ENCODE measurements around the gene PIK3R2. TPM values are rescaled to one million over a fixed set of nuclear protein-coding genes. Genes with fewer than 3 reads are reported as not detected.
A peak's percentile ranks its signal among the peaks of the same experiment; 100 is the strongest.

Gene PIK3R2
- polyA plus RNA-seq, 1 donor from 2014 or later: 14.8 TPM

- no peak overlapping the region for H3K27ac ChIP-seq (ENCODE audit: low read length)
Measured at GRCh38 chr19:18117364-18117691, 35.6 kb upstream of the PIK3R2 start.

DNA sequence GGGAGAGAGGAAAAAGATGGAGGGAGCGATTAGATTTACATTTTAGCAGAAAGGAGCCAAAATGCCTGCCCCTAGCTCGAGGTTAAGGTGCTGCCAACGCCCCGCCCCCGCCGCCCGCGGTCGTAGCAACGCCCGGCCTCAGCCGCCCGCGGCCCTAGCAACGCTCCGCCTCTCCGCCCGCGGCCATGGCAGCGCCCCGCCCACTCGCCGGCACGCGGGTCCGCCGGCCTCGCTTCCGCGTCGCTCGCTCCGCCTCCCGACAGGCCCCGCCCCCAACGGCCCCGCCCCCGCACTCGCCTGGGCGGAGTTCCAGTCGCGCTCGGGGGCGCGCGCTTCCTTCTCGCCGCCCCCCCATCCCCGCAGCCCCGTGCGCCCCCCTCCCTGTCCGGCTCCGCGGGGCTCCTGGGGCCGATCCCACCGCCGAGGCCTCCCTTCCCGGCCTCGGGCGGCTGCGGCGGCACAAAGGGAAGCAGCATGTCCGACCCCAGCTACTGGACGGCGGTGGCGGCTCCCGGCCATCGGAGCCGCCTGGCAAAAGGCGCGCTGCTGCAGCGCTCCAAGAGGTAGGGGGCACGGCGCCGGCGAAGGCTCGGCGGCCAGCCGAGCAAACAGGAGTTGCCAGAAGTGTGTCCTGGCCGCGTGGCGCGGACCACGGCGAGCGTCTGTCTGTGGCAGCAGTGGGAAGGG, 35.1 kb upstream of the PIK3R2 start:
- Histone ChIP-seq H3K27ac (ENCODE audit: low read length) (peak overlapping the region; percentile 45), H3K9me2 (ENCODE audit: insufficient read depth, low read length) (no peaks in the 10 kb centered on the region), H3K9ac (ENCODE audit: low read length) (peak overlapping the region; percentile 85), H3F3A (ENCODE audit: insufficient read depth, low read length, poor library complexity, severe bottlenecking) (no peaks in the 10 kb centered on the region), H3K79me2 (replicated peaks; ENCODE audit: insufficient read depth, low read length) (peaks cover 8% of the 10 kb centered on the region), H4K20me1 (ENCODE audit: insufficient read depth) (no peaks in the 10 kb centered on the region), H2AFZ (ENCODE audit: low read depth, low read length) (peak overlapping the region; percentile 69), H3K36me3 (ENCODE audit: insufficient read depth, low read length) (no peaks in the 10 kb centered on the region), H3K9me3 (ENCODE audit: low read length) (no peaks in the 10 kb centered on the region), H3K4me3 (ENCODE audit: low read length) (peak overlapping the region; percentile 95), H3K27me3 (ENCODE audit: insufficient read depth, low read depth, low read length) (no peaks in the 10 kb centered on the region), H3K4me2 (ENCODE audit: low read length) (peak overlapping the region; percentile 64)
- TF ChIP-seq TAF1 (IDR thresholded peaks at IDR 0.05; ENCODE audit: low read depth) (no peak), REST (IDR thresholded peaks at IDR 0.05; ENCODE audit: borderline replicate concordance) (no peak), POLR2AphosphoS5 (IDR thresholded peaks at IDR 0.05) (peak; percentile 65), MXI1 (conservative IDR thresholded peaks at IDR 0.05; ENCODE audit: poor library complexity, severe bottlenecking) (peak; percentile 70)
- TF ChIP-seq, protein P1, sequence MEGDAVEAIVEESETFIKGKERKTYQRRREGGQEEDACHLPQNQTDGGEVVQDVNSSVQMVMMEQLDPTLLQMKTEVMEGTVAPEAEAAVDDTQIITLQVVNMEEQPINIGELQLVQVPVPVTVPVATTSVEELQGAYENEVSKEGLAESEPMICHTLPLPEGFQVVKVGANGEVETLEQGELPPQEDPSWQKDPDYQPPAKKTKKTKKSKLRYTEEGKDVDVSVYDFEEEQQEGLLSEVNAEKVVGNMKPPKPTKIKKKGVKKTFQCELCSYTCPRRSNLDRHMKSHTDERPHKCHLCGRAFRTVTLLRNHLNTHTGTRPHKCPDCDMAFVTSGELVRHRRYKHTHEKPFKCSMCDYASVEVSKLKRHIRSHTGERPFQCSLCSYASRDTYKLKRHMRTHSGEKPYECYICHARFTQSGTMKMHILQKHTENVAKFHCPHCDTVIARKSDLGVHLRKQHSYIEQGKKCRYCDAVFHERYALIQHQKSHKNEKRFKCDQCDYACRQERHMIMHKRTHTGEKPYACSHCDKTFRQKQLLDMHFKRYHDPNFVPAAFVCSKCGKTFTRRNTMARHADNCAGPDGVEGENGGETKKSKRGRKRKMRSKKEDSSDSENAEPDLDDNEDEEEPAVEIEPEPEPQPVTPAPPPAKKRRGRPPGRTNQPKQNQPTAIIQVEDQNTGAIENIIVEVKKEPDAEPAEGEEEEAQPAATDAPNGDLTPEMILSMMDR (IDR thresholded peaks at IDR 0.05; ENCODE audit: poor library complexity, severe bottlenecking): peak; percentile 23

More at GRCh38 chr19:18117364-18117691, 35.6 kb upstream of the PIK3R2 start:
- Histone ChIP-seq H3K9ac (ENCODE audit: low read length) (peak overlapping the region; percentile 85), H3K4me2 (ENCODE audit: low read length) (peak overlapping the region; percentile 64), H3K4me3 (ENCODE audit: low read length) (peak overlapping the region; percentile 95), H3K9me2 (ENCODE audit: insufficient read depth, low read length) (no peaks in the 10 kb centered on the region), H3F3A (ENCODE audit: insufficient read depth, low read length, poor library complexity, severe bottlenecking) (no peaks in the 10 kb centered on the region), H3K27me3 (ENCODE audit: insufficient read depth, low read depth, low read length) (no peaks in the 10 kb centered on the region), H3K9me3 (ENCODE audit: low read length) (no peaks in the 10 kb centered on the region), H4K20me1 (ENCODE audit: insufficient read depth) (no peaks in the 10 kb centered on the region), H2AFZ (ENCODE audit: low read depth, low read length) (no peak overlapping the region), H3K79me2 (replicated peaks; ENCODE audit: insufficient read depth, low read length) (peaks cover 8% of the 10 kb centered on the region), H3K36me3 (ENCODE audit: insufficient read depth, low read length) (no peaks in the 10 kb centered on the region)
- TF ChIP-seq RAD21 (conservative IDR thresholded peaks at IDR 0.05) (no peak), TAF1 (IDR thresholded peaks at IDR 0.05; ENCODE audit: low read depth) (peak; percentile 38)

DNA sequence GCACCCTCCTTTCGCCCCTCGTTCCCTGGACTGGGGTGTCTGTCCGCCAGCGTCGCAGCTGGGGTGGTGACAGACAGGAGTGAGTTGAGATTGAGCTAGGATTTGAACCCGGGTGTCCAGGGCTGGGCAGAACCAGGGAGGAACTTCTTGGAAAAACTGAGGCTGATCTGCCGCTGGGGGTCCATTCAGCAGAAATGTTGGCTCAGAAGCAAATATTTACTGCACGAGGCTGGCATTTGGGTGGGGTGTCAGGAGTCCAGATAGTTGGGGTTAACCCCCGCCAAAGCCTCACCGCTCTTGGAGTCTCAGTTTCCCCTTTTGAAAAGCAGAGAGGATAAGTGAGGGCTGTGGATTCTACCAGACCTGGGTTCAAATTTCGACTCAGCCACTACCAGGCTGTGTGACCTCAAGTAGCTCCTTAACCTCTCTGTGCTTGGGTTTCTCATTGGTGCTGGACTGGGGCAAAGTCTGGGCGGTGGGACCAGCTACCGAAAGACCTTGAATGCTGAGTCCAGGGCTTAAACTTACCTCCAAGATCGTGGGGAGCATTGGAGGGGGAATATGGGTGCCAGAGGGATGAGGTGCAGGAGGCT, 34.4 kb upstream of the PIK3R2 start:
- Histone ChIP-seq H3K79me2 (replicated peaks; ENCODE audit: insufficient read depth, low read length) (peaks cover 8% of the 10 kb centered on the region), H3K9me3 (ENCODE audit: low read length) (no peaks in the 10 kb centered on the region), H3K4me3 (ENCODE audit: low read length) (peak overlapping the region; percentile 95), H3K9ac (ENCODE audit: low read length) (peak overlapping the region; percentile 85), H3K4me2 (ENCODE audit: low read length) (peak overlapping the region; percentile 35), H3K27ac (ENCODE audit: low read length) (peak overlapping the region; percentile 45), H3F3A (ENCODE audit: insufficient read depth, low read length, poor library complexity, severe bottlenecking) (no peaks in the 10 kb centered on the region), H4K20me1 (ENCODE audit: insufficient read depth) (no peaks in the 10 kb centered on the region), H2AFZ (ENCODE audit: low read depth, low read length) (peak overlapping the region; percentile 69), H3K36me3 (ENCODE audit: insufficient read depth, low read length) (no peaks in the 10 kb centered on the region), H3K27me3 (ENCODE audit: insufficient read depth, low read depth, low read length) (no peaks in the 10 kb centered on the region), H3K9me2 (ENCODE audit: insufficient read depth, low read length) (no peaks in the 10 kb centered on the region)
- TF ChIP-seq RAD21 (conservative IDR thresholded peaks at IDR 0.05): no peak

All from neural cell (in vitro differentiated cells).